HepG2 (cell line): Measurements from ENCODE around the gene HS3ST2. TPM values are rescaled to one million over a fixed set of nuclear protein-coding genes. Genes with fewer than 3 reads are reported as not detected.

Experiments
- ATAC-seq: fragments of 200-7000 bp; cut with Tn5 transposase; 3 replicates; pipeline ENCODE4 v1.9.1; 2020; ENCODE audit warnings: mild to moderate bottlenecking, moderate library complexity
- BruUV-seq: library from RNA; stranded (reverse); fragments of 400-500 nt; replicated peaks from 2 replicates; lab custom pipeline; 2021; lab: Mats Ljungman, UMichigan
- CTCF ChIA-PET: fragments of 300-600 bp; formaldehyde crosslinking; extraction: SDS; loops from one replicate; lab custom pipeline; 2021; ENCODE audit warnings: low total read pairs, inconsistent platforms, low intra/inter-chr PET ratio; lab: Yijun Ruan, JAX
- POLR2A ChIA-PET: fragments of 350-600 bp; sonication (Branson Sonifier 250); formaldehyde crosslinking; loops from one replicate; lab custom pipeline; 2020; ENCODE audit warnings: antibody characterized with exemption, inconsistent platforms; lab: Yijun Ruan, JAX
- DNase-seq: peaks from one replicate; pipeline ENCODE4 v3.0.0-alpha.2; 2015; ENCODE audit warnings: low spot score
- FAIRE-seq: peaks from 3 replicates; lab custom pipeline; 2011; peaks lifted over from hg19 to GRCh38; lab: Jason Lieb, UNC
- H2AFZ ChIP-seq: one replicate; pipeline ENCODE4 v1.6.1; 2011; ENCODE audit warnings: low read length, inconsistent platforms
- H3K27ac ChIP-seq: fragments of 300-600 bp; 3 replicates; pipeline ENCODE4 v1.8.0; 2011; ENCODE audit warnings: mixed run types, mild to moderate bottlenecking, mixed read lengths, low read length, inconsistent platforms; ENCODE audit not compliant: insufficient read depth; ENCODE audit errors: extremely low read length
- H3K27me3 ChIP-seq, 2 experiments: fragments of 200-600 bp in 1 of 2; 2 replicates in 1 of 2; 3 replicates in 1 of 2; pipeline versions ENCODE4 v1.6.0 to v1.8.0; 2011; ENCODE audit warnings: low read length in 2 of 2, mild to moderate bottlenecking in 2 of 2, moderate library complexity in 2 of 2, inconsistent platforms in 1 of 2; ENCODE audit not compliant: insufficient read depth in 2 of 2, control insufficient read depth in 1 of 2
- H3K36me3 ChIP-seq, 2 experiments: fragments of 200-600 bp in 1 of 2; replicated peaks in 1 of 2; 2 replicates in 1 of 2; 3 replicates in 1 of 2; pipeline versions ENCODE4 v1.5.1 to v1.8.0; 2011; ENCODE audit warnings: low read length in 2 of 2, inconsistent platforms in 1 of 2; ENCODE audit not compliant: insufficient read depth in 2 of 2, control insufficient read depth in 1 of 2
- H3K4me1 ChIP-seq: 2 replicates; pipeline ENCODE4 v1.5.1; 2012; ENCODE audit warnings: low read length, inconsistent platforms; ENCODE audit not compliant: insufficient read depth
- H3K4me2 ChIP-seq: 2 replicates; pipeline ENCODE4 v1.6.0; 2011; ENCODE audit warnings: low read depth, low read length, inconsistent platforms
- H3K4me3 ChIP-seq, 3 experiments: fragments of 200-600 bp in 1 of 3; sonication (generic), shearing (Covaris generic) in 1 of 3; replicated peaks in 1 of 3; 2 replicates each; pipeline ENCODE4 v1.5.1; 2011 to 2016; ENCODE audit warnings: low read length in 3 of 3, inconsistent platforms in 2 of 3, low read depth in 2 of 3, mild to moderate bottlenecking in 2 of 3, control low read depth in 1 of 3, mixed read lengths in 1 of 3; ENCODE audit not compliant: insufficient read depth in 1 of 3
- H3K79me2 ChIP-seq: one replicate; pipeline ENCODE4 v1.6.1; 2011; ENCODE audit warnings: low read length, inconsistent platforms; ENCODE audit not compliant: insufficient read depth
- H3K9ac ChIP-seq: 2 replicates; pipeline ENCODE4 v1.6.0; 2011; ENCODE audit warnings: mild to moderate bottlenecking, low read depth, low read length, inconsistent platforms; ENCODE audit not compliant: insufficient read depth
- H3K9me3 ChIP-seq: 2 replicates; pipeline ENCODE4 v1.5.1; 2012; ENCODE audit warnings: mild to moderate bottlenecking, low read length
- H4K20me1 ChIP-seq: 2 replicates; pipeline ENCODE4 v1.6.0; 2011; ENCODE audit warnings: inconsistent platforms, mild to moderate bottlenecking, low read length, moderate library complexity; ENCODE audit not compliant: insufficient read depth
- FLYWCH1 ChIP-seq: sonication (generic); formaldehyde crosslinking; IDR thresholded peaks from 2 replicates; pipeline ENCODE4 v1.8.1; 2023; ENCODE audit warnings: mild to moderate bottlenecking, missing genetic modification reagents
- FOSL2 ChIP-seq: sonication (generic); formaldehyde crosslinking; IDR thresholded peaks from 2 replicates; pipeline ENCODE4 v1.4.0; 2020; ENCODE audit warnings: missing genetic modification reagents
- KDM1A ChIP-seq: IDR thresholded peaks from 2 replicates; pipeline ENCODE4 v1.6.1; 2016; ENCODE audit warnings: missing compliant biosample characterization
- MBNL3 ChIP-seq: fragments of 250-450 bp; sonication (Bioruptor Pico); conservative IDR thresholded peaks from 2 replicates; pipeline ENCODE4 v1.8.0; 2022; ENCODE audit warnings: mild to moderate bottlenecking, inconsistent platforms
- MTA1 ChIP-seq: sonication (generic); formaldehyde crosslinking; IDR thresholded peaks from 2 replicates; pipeline ENCODE4 v1.4.0; 2020; ENCODE audit warnings: missing genetic modification reagents, mild to moderate bottlenecking, borderline replicate concordance
- NFE2L1 ChIP-seq: sonication (generic); formaldehyde crosslinking; IDR thresholded peaks from 2 replicates; pipeline ENCODE4 v1.4.0; 2020; ENCODE audit warnings: missing genetic modification reagents, mild to moderate bottlenecking, borderline replicate concordance
- SAFB2 ChIP-seq: sonication (generic); formaldehyde crosslinking; IDR thresholded peaks from 2 replicates; pipeline ENCODE4 v1.5.1; 2020; ENCODE audit warnings: missing genetic modification reagents, low read depth, mild to moderate bottlenecking, borderline replicate concordance
- ZBTB20 ChIP-seq: sonication (generic); formaldehyde crosslinking; IDR thresholded peaks from 2 replicates; pipeline ENCODE4 v1.8.1; 2023; ENCODE audit warnings: missing genetic modification reagents, low read depth, mild to moderate bottlenecking, borderline replicate concordance
- ZBTB3 ChIP-seq: sonication (generic); formaldehyde crosslinking; IDR thresholded peaks from 2 replicates; pipeline ENCODE4 v1.4.0; 2020; ENCODE audit warnings: low read depth, mild to moderate bottlenecking, moderate library complexity, missing genetic modification reagents, borderline replicate concordance
- ZNF264 ChIP-seq: sonication (generic); formaldehyde crosslinking; IDR thresholded peaks from 2 replicates; pipeline ENCODE4 v1.4.0; 2020; ENCODE audit warnings: missing genetic modification reagents
- ZNF335 ChIP-seq: sonication (generic); formaldehyde crosslinking; IDR thresholded peaks from 2 replicates; pipeline ENCODE4 v1.4.0; 2020; ENCODE audit warnings: missing genetic modification reagents
- ZNF441 ChIP-seq: sonication (generic); formaldehyde crosslinking; IDR thresholded peaks from 2 replicates; pipeline ENCODE4 v1.7.0; 2021; ENCODE audit warnings: missing genetic modification reagents, borderline replicate concordance
- ZNF451 ChIP-seq: sonication (generic); formaldehyde crosslinking; IDR thresholded peaks from 2 replicates; pipeline ENCODE4 v1.5.0; 2020; ENCODE audit warnings: mild to moderate bottlenecking, missing genetic modification reagents
- ZNF549 ChIP-seq: sonication (generic); formaldehyde crosslinking; IDR thresholded peaks from 2 replicates; pipeline ENCODE4 v1.5.0; 2020; ENCODE audit warnings: missing genetic modification reagents
- ZNF782 ChIP-seq: sonication (generic); formaldehyde crosslinking; IDR thresholded peaks from 2 replicates; pipeline ENCODE4 v1.4.0; 2020; ENCODE audit warnings: missing genetic modification reagents, mild to moderate bottlenecking, borderline replicate concordance
- WGBS: methylation state at CpG from one replicate; pipeline ENCODE4 v1.1.6; 2017; ENCODE audit warnings: low lambda C conversion rate; 5-methylcytosine and 5-hydroxymethylcytosine counted together
- in situ Hi-C: cut with HindIII; loops from 2 replicates; pipeline ENCODE4 v1.10.0; 2017; ENCODE audit warnings: low pct_unique_long_range_greater_than_20kb; ENCODE audit not compliant: extremely low pct_ligation_motif_present
- intact Hi-C: fragments of 100-400 bp; cut with micrococcal nuclease; formaldehyde crosslinking; loops from one replicate; pipeline ENCODE4 v1.10.0; 2022; ENCODE audit not compliant: unreplicated experiment
- polyA plus RNA-seq, 8 experiments: library from polyadenylated mRNA; depleted of rRNA in 3 of 8; stranded (reverse) in 7 of 8; unstranded in 1 of 8; fragments of >200 nt; fragmentation: Illumina TruSeq in 4 of 8; extraction: Trizol in 4 of 8; gene quantifications; 2 replicates each; pipeline versions ENCODE4 v1.2.1 to v1.2.3, GENCODE V29; 2011 to 2016; ENCODE audit warnings: low read depth in 4 of 8, missing spikeins in 1 of 8, mixed read lengths in 1 of 8; ENCODE audit not compliant: insufficient read depth in 1 of 8
- total RNA-seq, 5 experiments: library from RNA; depleted of rRNA; stranded (reverse); fragments of >200 nt; fragmentation: Illumina TruSeq; extraction: Trizol; gene quantifications; 2 replicates each; pipeline ENCODE4 v1.2.3, GENCODE V29; 2016; ENCODE audit warnings: low read depth in 1 of 5
- TF ChIP-seq, protein P1 (sequence below): sonication (generic); formaldehyde crosslinking; IDR thresholded peaks from 2 replicates; pipeline ENCODE4 v1.4.0; 2020; ENCODE audit warnings: mild to moderate bottlenecking, missing genetic modification reagents
- TF ChIP-seq, protein P2 (sequence below): IDR thresholded peaks from 2 replicates; pipeline ENCODE4 v1.6.1; 2016; ENCODE audit warnings: low read depth

HS3ST2 gene
- total and polyA plus RNA-seq, 2 of the 13 experiments (the other 11 are each of a cell fraction or from before 2014, with no cell fraction given) = not detected

DNA sequence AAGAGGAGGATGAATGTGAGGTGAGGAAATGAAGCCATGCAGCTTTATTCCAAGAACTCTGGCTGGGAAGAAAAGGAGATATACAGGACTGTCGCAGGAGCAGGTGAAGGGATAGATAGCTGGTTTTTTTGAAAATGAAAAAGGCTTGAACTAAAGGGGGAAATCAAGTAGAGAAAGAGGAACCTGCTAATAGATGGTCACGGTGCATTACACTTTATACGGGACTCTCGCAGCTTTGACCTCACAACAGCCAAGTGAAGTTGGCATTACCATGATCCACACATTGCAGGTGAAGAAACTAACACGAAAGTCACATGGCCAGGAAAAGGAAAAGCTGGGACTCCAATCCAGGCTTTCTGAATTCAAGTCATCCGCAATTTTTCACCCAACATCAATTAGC lies 86.9 kb downstream of the HS3ST2 start:
- no peaks in the 10 kb centered on the region for H4K20me1 ChIP-seq
- no peak overlapping the region for H2AFZ ChIP-seq
- H3K79me2 ChIP-seq = no peaks in the 10 kb centered on the region
- POLR2A ChIA-PET = no interaction called here
- no peaks in the 10 kb centered on the region for H3K4me1 ChIP-seq
- in situ Hi-C loops = loop anchor here (5.0 to 10.0 kb wide), 2 partner anchors 161 to 534 kb away; no protein-coding TSS in a partner anchor
- H3K4me2 ChIP-seq = no peak overlapping the region
- no peak for FAIRE-seq
- CTCF ChIA-PET = no interaction called here
- ATAC-seq = no peak
- intact Hi-C loops = no loop called here
- WGBS = 10% methylated on average over 6 of the region's 6 CpGs
- no peak overlapping the region for H3K9ac ChIP-seq
- H3K4me3 ChIP-seq = no peak overlapping the region
- no peaks in the 10 kb centered on the region for H3K36me3 ChIP-seq
- H3K27me3 ChIP-seq = peaks cover 2 to 16% of the 10 kb centered on the region in 2 experiments; a peak in 2 of 5 replicates
- H3K9me3 ChIP-seq = no peaks in the 10 kb centered on the region
- BruUV-seq = no TSS peak
- no peak for DNase-seq
- no peak overlapping the region for H3K27ac ChIP-seq
- TF ChIP-seq ZBTB20 (CRISPR knock-in tag) (no peak), ZBTB3 (no peak), FOSL2 (CRISPR knock-in tag) (no peak)

DNA sequence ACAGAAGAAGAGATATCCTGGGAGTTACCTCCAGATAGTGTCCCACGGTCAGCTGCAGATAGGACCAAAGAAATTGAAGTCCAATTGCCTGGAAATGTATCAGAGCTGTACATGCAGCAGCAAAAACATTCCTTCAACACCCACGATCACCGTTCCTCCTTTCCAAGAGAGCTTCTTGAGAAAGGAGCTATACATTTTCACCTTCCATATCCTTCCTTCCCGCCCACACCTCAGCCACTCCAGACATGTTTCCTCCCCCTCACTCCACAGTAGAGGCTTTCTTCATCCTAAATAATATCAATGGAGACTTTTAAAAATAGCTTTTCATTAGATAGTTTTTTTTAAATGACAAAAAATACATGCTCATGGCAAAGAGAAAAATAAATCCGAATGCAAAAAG lies 87.6 kb downstream of the HS3ST2 start:
- Histone ChIP-seq H3K36me3 (no peaks in the 10 kb centered on the region), H3K4me3 (no peak overlapping the region), H2AFZ (no peak overlapping the region), H3K9me3 (no peaks in the 10 kb centered on the region), H3K79me2 (no peaks in the 10 kb centered on the region), H3K27me3 (peaks cover 2 to 19% of the 10 kb centered on the region in 2 experiments; a peak in 2 of 5 replicates), H3K4me1 (no peaks in the 10 kb centered on the region), H4K20me1 (no peaks in the 10 kb centered on the region), H3K27ac (no peak overlapping the region), H3K4me2 (no peak overlapping the region), H3K9ac (no peak overlapping the region)
- BruUV-seq = no TSS peak
- FAIRE-seq (no peak), ATAC-seq (no peak), DNase-seq (no peak)
- WGBS = 1% methylated on average over 5 of the region's 5 CpGs
- intact Hi-C loops = no loop called here
- in situ Hi-C loops = loop anchor here (5.0 to 10.0 kb wide), 2 partner anchors 161 to 533 kb away; no protein-coding TSS in a partner anchor
- CTCF ChIA-PET = interaction anchor here (1.3 kb wide), 1 partner anchor 534 kb away, joined by 3 read pairs; no protein-coding TSS in a partner anchor
- POLR2A ChIA-PET = no interaction called here
- TF ChIP-seq ZNF549 = no peak
- TF ChIP-seq FLYWCH1 (CRISPR knock-in tag) = no peak
- TF ChIP-seq, protein P1, sequence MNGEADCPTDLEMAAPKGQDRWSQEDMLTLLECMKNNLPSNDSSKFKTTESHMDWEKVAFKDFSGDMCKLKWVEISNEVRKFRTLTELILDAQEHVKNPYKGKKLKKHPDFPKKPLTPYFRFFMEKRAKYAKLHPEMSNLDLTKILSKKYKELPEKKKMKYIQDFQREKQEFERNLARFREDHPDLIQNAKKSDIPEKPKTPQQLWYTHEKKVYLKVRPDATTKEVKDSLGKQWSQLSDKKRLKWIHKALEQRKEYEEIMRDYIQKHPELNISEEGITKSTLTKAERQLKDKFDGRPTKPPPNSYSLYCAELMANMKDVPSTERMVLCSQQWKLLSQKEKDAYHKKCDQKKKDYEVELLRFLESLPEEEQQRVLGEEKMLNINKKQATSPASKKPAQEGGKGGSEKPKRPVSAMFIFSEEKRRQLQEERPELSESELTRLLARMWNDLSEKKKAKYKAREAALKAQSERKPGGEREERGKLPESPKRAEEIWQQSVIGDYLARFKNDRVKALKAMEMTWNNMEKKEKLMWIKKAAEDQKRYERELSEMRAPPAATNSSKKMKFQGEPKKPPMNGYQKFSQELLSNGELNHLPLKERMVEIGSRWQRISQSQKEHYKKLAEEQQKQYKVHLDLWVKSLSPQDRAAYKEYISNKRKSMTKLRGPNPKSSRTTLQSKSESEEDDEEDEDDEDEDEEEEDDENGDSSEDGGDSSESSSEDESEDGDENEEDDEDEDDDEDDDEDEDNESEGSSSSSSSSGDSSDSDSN (CRISPR knock-in tag) = no peak
- no peak for TF ChIP-seq ZNF782
- TF ChIP-seq, protein P2, sequence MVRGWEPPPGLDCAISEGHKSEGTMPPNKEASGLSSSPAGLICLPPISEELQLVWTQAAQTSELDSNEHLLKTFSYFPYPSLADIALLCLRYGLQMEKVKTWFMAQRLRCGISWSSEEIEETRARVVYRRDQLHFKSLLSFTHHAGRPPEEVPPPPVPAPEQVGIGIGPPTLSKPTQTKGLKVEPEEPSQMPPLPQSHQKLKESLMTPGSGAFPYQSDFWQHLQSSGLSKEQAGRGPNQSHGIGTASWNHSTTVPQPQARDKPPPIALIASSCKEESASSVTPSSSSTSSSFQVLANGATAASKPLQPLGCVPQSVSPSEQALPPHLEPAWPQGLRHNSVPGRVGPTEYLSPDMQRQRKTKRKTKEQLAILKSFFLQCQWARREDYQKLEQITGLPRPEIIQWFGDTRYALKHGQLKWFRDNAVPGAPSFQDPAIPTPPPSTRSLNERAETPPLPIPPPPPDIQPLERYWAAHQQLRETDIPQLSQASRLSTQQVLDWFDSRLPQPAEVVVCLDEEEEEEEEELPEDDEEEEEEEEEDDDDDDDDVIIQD = no peak
- no peak for TF ChIP-seq ZNF441 (CRISPR knock-in tag)
- no peak for TF ChIP-seq KDM1A (CRISPR knock-in tag)
- no peak for TF ChIP-seq MTA1 (CRISPR knock-in tag)
- TF ChIP-seq ZNF335 (CRISPR knock-in tag) = no peak
- no peak for TF ChIP-seq SAFB2
- TF ChIP-seq ZNF264 (CRISPR knock-in tag) = no peak
- no peak for TF ChIP-seq ZNF451
- no peak for TF ChIP-seq MBNL3 (CRISPR knock-in tag)
- TF ChIP-seq NFE2L1 (CRISPR knock-in tag) = no peak
